ENCODE measurements around the gene GEMIN4.

DNA sequence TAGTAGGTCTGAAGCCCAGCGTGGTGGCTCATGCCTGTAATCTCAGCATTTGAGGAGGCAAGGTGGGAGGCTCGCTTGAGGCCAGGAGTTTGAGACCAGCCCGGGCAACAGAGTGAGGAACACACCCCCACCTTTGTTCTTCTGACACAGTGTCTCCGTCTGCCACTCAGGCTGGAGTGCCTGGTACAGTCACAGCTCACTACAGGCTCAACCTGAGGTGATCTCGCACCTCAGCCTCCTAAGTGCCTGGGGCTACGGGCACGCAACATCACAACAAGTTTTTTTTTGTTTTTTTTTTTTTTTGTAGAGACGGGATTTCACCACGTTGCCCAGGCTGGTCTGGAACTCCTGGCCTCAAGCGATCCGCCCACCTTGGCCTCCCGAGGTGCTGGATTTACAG lies 26.3 kb downstream of the GEMIN4 start:
- TF ChIP-seq, protein P1, sequence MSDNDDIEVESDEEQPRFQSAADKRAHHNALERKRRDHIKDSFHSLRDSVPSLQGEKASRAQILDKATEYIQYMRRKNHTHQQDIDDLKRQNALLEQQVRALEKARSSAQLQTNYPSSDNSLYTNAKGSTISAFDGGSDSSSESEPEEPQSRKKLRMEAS (IDR thresholded peaks at IDR 0.05) = no peak
- TF ChIP-seq, protein P2, sequence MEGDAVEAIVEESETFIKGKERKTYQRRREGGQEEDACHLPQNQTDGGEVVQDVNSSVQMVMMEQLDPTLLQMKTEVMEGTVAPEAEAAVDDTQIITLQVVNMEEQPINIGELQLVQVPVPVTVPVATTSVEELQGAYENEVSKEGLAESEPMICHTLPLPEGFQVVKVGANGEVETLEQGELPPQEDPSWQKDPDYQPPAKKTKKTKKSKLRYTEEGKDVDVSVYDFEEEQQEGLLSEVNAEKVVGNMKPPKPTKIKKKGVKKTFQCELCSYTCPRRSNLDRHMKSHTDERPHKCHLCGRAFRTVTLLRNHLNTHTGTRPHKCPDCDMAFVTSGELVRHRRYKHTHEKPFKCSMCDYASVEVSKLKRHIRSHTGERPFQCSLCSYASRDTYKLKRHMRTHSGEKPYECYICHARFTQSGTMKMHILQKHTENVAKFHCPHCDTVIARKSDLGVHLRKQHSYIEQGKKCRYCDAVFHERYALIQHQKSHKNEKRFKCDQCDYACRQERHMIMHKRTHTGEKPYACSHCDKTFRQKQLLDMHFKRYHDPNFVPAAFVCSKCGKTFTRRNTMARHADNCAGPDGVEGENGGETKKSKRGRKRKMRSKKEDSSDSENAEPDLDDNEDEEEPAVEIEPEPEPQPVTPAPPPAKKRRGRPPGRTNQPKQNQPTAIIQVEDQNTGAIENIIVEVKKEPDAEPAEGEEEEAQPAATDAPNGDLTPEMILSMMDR (IDR thresholded peaks at IDR 0.05; ENCODE audit: control extremely low read depth in 1 of 3, insufficient read depth in 1 of 3, low read depth in 1 of 3, low read length in 3 of 3) = no peak
- no peak for TF ChIP-seq EZH2 (IDR thresholded peaks at IDR 0.05; ENCODE audit: low read depth, low read length, severe bottlenecking)
- TF ChIP-seq TAF7 (optimal IDR thresholded peaks at IDR 0.05; ENCODE audit: borderline replicate concordance, low read depth, low read length) = no peak
- no peak for TF ChIP-seq JUND (IDR thresholded peaks at IDR 0.05; ENCODE audit: low read length)
- TF ChIP-seq SUZ12 (IDR thresholded peaks at IDR 0.05; ENCODE audit: low read length) = no peak
- no peak for TF ChIP-seq RAD21 (IDR thresholded peaks at IDR 0.05 in 1 of 2, conservative IDR thresholded peaks at IDR 0.05 in 1 of 2; ENCODE audit: low read depth in 2 of 2, low read length in 2 of 2)
- no peak for TF ChIP-seq POLR2AphosphoS5 (IDR thresholded peaks at IDR 0.05; ENCODE audit: low read depth, low read length)
- TF ChIP-seq YY1 (IDR thresholded peaks at IDR 0.05; ENCODE audit: low read depth, low read length) = no peak
- TF ChIP-seq, protein P3, sequence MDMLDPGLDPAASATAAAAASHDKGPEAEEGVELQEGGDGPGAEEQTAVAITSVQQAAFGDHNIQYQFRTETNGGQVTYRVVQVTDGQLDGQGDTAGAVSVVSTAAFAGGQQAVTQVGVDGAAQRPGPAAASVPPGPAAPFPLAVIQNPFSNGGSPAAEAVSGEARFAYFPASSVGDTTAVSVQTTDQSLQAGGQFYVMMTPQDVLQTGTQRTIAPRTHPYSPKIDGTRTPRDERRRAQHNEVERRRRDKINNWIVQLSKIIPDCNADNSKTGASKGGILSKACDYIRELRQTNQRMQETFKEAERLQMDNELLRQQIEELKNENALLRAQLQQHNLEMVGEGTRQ (IDR thresholded peaks at IDR 0.05; ENCODE audit: low read length) = no peak
- TF ChIP-seq JUN (IDR thresholded peaks at IDR 0.05; ENCODE audit: low read depth, low read length) = no peak
- no peak for TF ChIP-seq TBP (IDR thresholded peaks at IDR 0.05; ENCODE audit: low read depth, low read length)
- no peak for TF ChIP-seq RXRA (IDR thresholded peaks at IDR 0.05; ENCODE audit: insufficient read depth, low read depth, low read length)
